H1 (cell line): ENCODE results near the gene RNF125. TPM values are rescaled to one million over a fixed set of nuclear protein-coding genes. Genes with fewer than 3 reads are reported as not detected.
"Not testable (repeated sequence)": the region's sequence is repeated elsewhere in the genome, so short reads cannot be mapped to it uniquely, and the experiment has no call there.

Source experiments
- CTCF ChIA-PET: fragments of 300-600 bp; sonication (Branson Sonifier 250); formaldehyde crosslinking; loops from one replicate; lab custom pipeline; 2021; ENCODE audit not compliant: partially characterized antibody; lab: Charles Lee
- POLR2A ChIA-PET: fragments of 300-600 bp; sonication (Branson Sonifier 250); formaldehyde crosslinking; loops from one replicate; lab custom pipeline; 2021; ENCODE audit warnings: inconsistent platforms; ENCODE audit not compliant: partially characterized antibody; lab: Charles Lee
- DNase-seq, 2 experiments: peaks; one replicate each; pipeline versions ENCODE4 v3.0.0 to v3.0.0-alpha.2; 2010 to 2022; ENCODE audit warnings: low spot score in 2 of 2, low read depth in 1 of 2, mixed read lengths in 1 of 2
- FAIRE-seq: peaks from 2 replicates; lab custom pipeline; 2011; peaks lifted over from hg19 to GRCh38; lab: Jason Lieb, UNC
- H2AFZ ChIP-seq: 2 replicates; pipeline ENCODE4 v1.8.1; 2012; ENCODE audit warnings: low read length, inconsistent platforms
- H2AK5ac ChIP-seq: 2 replicates; pipeline ENCODE4 v1.6.1; 2013; ENCODE audit warnings: low read depth, low read length
- H2BK120ac ChIP-seq: replicated peaks from 2 replicates; pipeline ENCODE3; 2013; ENCODE audit warnings: low read depth, low read length, inconsistent platforms
- H2BK12ac ChIP-seq: 2 replicates; pipeline ENCODE4 v1.6.1; 2013; ENCODE audit warnings: low read depth, low read length
- H2BK15ac ChIP-seq: 2 replicates; pipeline ENCODE4 v1.6.1; 2013; ENCODE audit warnings: low read length
- H2BK20ac ChIP-seq: 2 replicates; pipeline ENCODE4 v1.6.1; 2013; ENCODE audit warnings: low read length
- H2BK5ac ChIP-seq: 2 replicates; pipeline ENCODE4 v1.6.1; 2013; ENCODE audit warnings: low read depth, low read length
- H3K14ac ChIP-seq: 2 replicates; pipeline ENCODE4 v1.6.1; 2013; ENCODE audit warnings: inconsistent platforms; ENCODE audit not compliant: insufficient read length
- H3K18ac ChIP-seq: 2 replicates; pipeline ENCODE4 v1.6.1; 2013; ENCODE audit warnings: low read length; ENCODE audit errors: extremely low read depth
- H3K23ac ChIP-seq: 2 replicates; pipeline ENCODE4 v1.6.1; 2013; ENCODE audit warnings: inconsistent platforms; ENCODE audit not compliant: insufficient read length
- H3K23me2 ChIP-seq: 2 replicates; pipeline ENCODE4 v1.6.1; 2013; ENCODE audit warnings: low read depth, low read length
- H3K27ac ChIP-seq: 2 replicates; pipeline ENCODE4 v1.6.1; 2011; ENCODE audit warnings: low read depth, low read length, inconsistent platforms
- H3K27me3 ChIP-seq, 4 experiments: replicated peaks in 1 of 4; 1 replicate in 1 of 4; 2 replicates in 3 of 4; pipeline versions ENCODE4 v1.6.1 to v1.8.1; 2011 to 2013; ENCODE audit warnings: low read length in 3 of 4, mild to moderate bottlenecking in 3 of 4, inconsistent platforms in 2 of 4, mixed read lengths in 2 of 4, moderate library complexity in 1 of 4; ENCODE audit not compliant: control insufficient read depth in 3 of 4, insufficient read depth in 3 of 4; ENCODE audit errors: extremely low read depth in 1 of 4
- H3K36me3 ChIP-seq, 4 experiments: 2 replicates each; pipeline versions ENCODE4 v1.6.1 to v1.8.1; 2011 to 2013; ENCODE audit warnings: mild to moderate bottlenecking in 4 of 4, low read length in 3 of 4, moderate library complexity in 2 of 4, control low read depth in 1 of 4, inconsistent platforms in 1 of 4; ENCODE audit not compliant: insufficient read depth in 4 of 4, control insufficient read depth in 2 of 4
- H3K4ac ChIP-seq: replicated peaks from 2 replicates; pipeline ENCODE3; 2013; ENCODE audit warnings: low read length, low read depth, mixed read lengths, inconsistent platforms; ENCODE audit not compliant: insufficient read length
- H3K4me1 ChIP-seq, 4 experiments: replicated peaks in 1 of 4; 1 replicate in 1 of 4; 2 replicates in 3 of 4; pipeline versions ENCODE4 v1.6.1 to v1.8.1; 2011 to 2013; ENCODE audit warnings: low read length in 3 of 4, inconsistent platforms in 2 of 4, mixed read lengths in 1 of 4; ENCODE audit not compliant: insufficient read depth in 4 of 4, control insufficient read depth in 3 of 4
- H3K4me2 ChIP-seq, 2 experiments: 2 replicates each; pipeline versions ENCODE4 v1.6.1 to v1.8.1; 2011 to 2013; ENCODE audit warnings: low read depth in 2 of 2, low read length in 2 of 2, control low read depth in 1 of 2, inconsistent platforms in 1 of 2, mild to moderate bottlenecking in 1 of 2; ENCODE audit not compliant: insufficient read depth in 1 of 2
- H3K4me3 ChIP-seq, 4 experiments: fragments of 200-600, 300-600 bp in 1 of 4; sonication (generic), shearing (Covaris generic), sonication (Bioruptor Twin) in 1 of 4; 2 replicates each; pipeline versions ENCODE4 v1.5.1 to v1.8.1; 2011 to 2016; ENCODE audit warnings: low read length in 4 of 4, low read depth in 3 of 4, control low read depth in 2 of 4, inconsistent platforms in 2 of 4, mild to moderate bottlenecking in 2 of 4, mixed read lengths in 1 of 4, moderate library complexity in 1 of 4; ENCODE audit not compliant: insufficient read depth in 2 of 4; ENCODE audit errors: extremely low read depth in 1 of 4
- H3K56ac ChIP-seq: replicated peaks from 2 replicates; pipeline ENCODE3; 2013; ENCODE audit warnings: low read depth, mild to moderate bottlenecking, mixed read lengths, low read length, inconsistent platforms; ENCODE audit not compliant: insufficient read length
- H3K79me1 ChIP-seq: 2 replicates; pipeline ENCODE4 v1.6.1; 2013; ENCODE audit warnings: low read depth, low read length, control low read depth
- H3K79me2 ChIP-seq, 2 experiments: 2 replicates each; pipeline versions ENCODE4 v1.6.1 to v1.8.1; 2012 to 2013; ENCODE audit warnings: low read length in 2 of 2, mild to moderate bottlenecking in 2 of 2, inconsistent platforms in 1 of 2; ENCODE audit not compliant: insufficient read depth in 2 of 2, control insufficient read depth in 1 of 2
- H3K9ac ChIP-seq, 4 experiments: replicated peaks in 1 of 4; 1 replicate in 1 of 4; 2 replicates in 3 of 4; pipeline versions ENCODE4 v1.6.1 to v1.8.1; 2011 to 2013; ENCODE audit warnings: low read depth in 3 of 4, low read length in 3 of 4, control low read depth in 2 of 4, mild to moderate bottlenecking in 2 of 4, moderate library complexity in 2 of 4, inconsistent platforms in 1 of 4; ENCODE audit errors: extremely low read depth in 1 of 4
- H3K9me3 ChIP-seq, 2 experiments: 2 replicates each; pipeline versions ENCODE4 v1.6.1 to v1.8.1; 2012 to 2013; ENCODE audit warnings: mild to moderate bottlenecking in 2 of 2, moderate library complexity in 2 of 2, control low read depth in 1 of 2, inconsistent platforms in 1 of 2, low read depth in 1 of 2, low read length in 1 of 2, mixed read lengths in 1 of 2; ENCODE audit not compliant: insufficient read depth in 2 of 2
- H4K20me1 ChIP-seq, 2 experiments: replicated peaks in 1 of 2; 2 replicates each; pipeline versions ENCODE3 to v1.8.1; 2011 to 2013; ENCODE audit warnings: inconsistent platforms in 2 of 2, low read length in 2 of 2, mild to moderate bottlenecking in 1 of 2; ENCODE audit not compliant: insufficient read depth in 2 of 2, control insufficient read depth in 1 of 2
- H4K5ac ChIP-seq: 2 replicates; pipeline ENCODE4 v1.6.1; 2013; ENCODE audit warnings: low read length, low read depth, mixed read lengths, inconsistent platforms; ENCODE audit not compliant: insufficient read length
- H4K8ac ChIP-seq: 2 replicates; pipeline ENCODE4 v1.8.0; 2013; ENCODE audit warnings: mild to moderate bottlenecking, moderate library complexity, low read length, inconsistent platforms; ENCODE audit not compliant: insufficient read depth; ENCODE audit errors: extremely low read depth
- H4K91ac ChIP-seq: replicated peaks from 2 replicates; pipeline ENCODE3; 2013; ENCODE audit warnings: low read length, mixed read lengths, inconsistent platforms; ENCODE audit not compliant: insufficient read length
- WGBS, 2 experiments: shearing (Covaris generic) in 1 of 2; methylation state at CpG; one replicate each; pipeline versions ENCODE4 v1.1.6 to v1.1.7; 2013 to 2015; ENCODE audit warnings: low lambda C conversion rate in 2 of 2, mixed read lengths in 2 of 2, inconsistent platforms in 1 of 2, low coverage in 1 of 2, missing lambda C conversion rate in 1 of 2; ENCODE audit not compliant: insufficient replicate concordance in 2 of 2, insufficient coverage in 1 of 2, insufficient read length in 1 of 2; ENCODE audit errors: extremely low coverage in 1 of 2, missing lambda C conversion rate in 1 of 2; 5-methylcytosine and 5-hydroxymethylcytosine counted together
- polyA plus RNA-seq, 7 experiments: library from polyadenylated mRNA; depleted of rRNA in 3 of 7; stranded (reverse) in 5 of 7; unstranded in 2 of 7; fragments of >200 nt in 5 of 7; fragments of 200-250 nt in 2 of 7; gene quantifications; 1 replicate in 5 of 7; 2 replicates in 1 of 7; 4 replicates in 1 of 7; pipeline versions ENCODE4 v1.2.1 to v1.2.3, GENCODE V29; 2011 to 2013; ENCODE audit warnings: missing spikeins in 2 of 7, mixed read lengths in 2 of 7
- total RNA-seq: library from RNA; stranded (reverse); fragmentation: NEBNext Ultra II Directional; extraction: Animal tissue kit (Norgen Biotek cat#: 25700); gene quantifications from 2 replicates; pipeline ENCODE4 v1.2.1, GENCODE V29; 2021

The RNF125 gene
- total and polyA plus RNA-seq, 2 of the 8 experiments (the other 6 are each of a cell fraction or from before 2014, with no cell fraction given) = 14.3 to 15.2 TPM

- CTCF ChIA-PET = not testable (repeated sequence)
These were observed 17.5 kb upstream of the RNF125 start for GRCh38 chr18:32001141-32001540.

GRCh38 chr18:32003822-32004221, 14.8 kb upstream of the RNF125 start:
- H3K18ac ChIP-seq, H2AFZ ChIP-seq, H2BK120ac ChIP-seq, H2AK5ac ChIP-seq, H3K79me2 ChIP-seq, H4K5ac ChIP-seq, H3K4me1 ChIP-seq, H3K4ac ChIP-seq, H3K23me2 ChIP-seq, H4K91ac ChIP-seq, H3K4me3 ChIP-seq, H3K36me3 ChIP-seq, H2BK15ac ChIP-seq, H3K79me1 ChIP-seq, DNase-seq, H2BK20ac ChIP-seq, H3K56ac ChIP-seq, H2BK5ac ChIP-seq, H4K8ac ChIP-seq, H3K4me2 ChIP-seq, H4K20me1 ChIP-seq, FAIRE-seq, H2BK12ac ChIP-seq, H3K9ac ChIP-seq, H3K23ac ChIP-seq, H3K27ac ChIP-seq, H3K27me3 ChIP-seq, CTCF ChIA-PET, H3K14ac ChIP-seq, H3K9me3 ChIP-seq: not testable (repeated sequence)
- 94% methylated on average over 2 of the region's 2 CpGs; no CpG with 5 or more reads in 1 of the 2 experiments for WGBS, 2 experiments
- POLR2A ChIA-PET = interaction anchor here (0.6 kb wide), 1 partner anchor 119 kb away, joined by 3 read pairs; no protein-coding TSS in a partner anchor

More at GRCh38 chr18:32001141-32001540, 17.5 kb upstream of the RNF125 start:
- H2BK120ac ChIP-seq, H4K20me1 ChIP-seq, H3K79me2 ChIP-seq, H2BK20ac ChIP-seq, H4K8ac ChIP-seq, H2AK5ac ChIP-seq, H3K36me3 ChIP-seq, H3K56ac ChIP-seq, H3K9me3 ChIP-seq, H3K4me2 ChIP-seq, H3K18ac ChIP-seq, H3K14ac ChIP-seq, POLR2A ChIA-PET, H3K9ac ChIP-seq, H3K4ac ChIP-seq, H2BK15ac ChIP-seq, H4K5ac ChIP-seq, H2BK12ac ChIP-seq, H3K23ac ChIP-seq, H3K27ac ChIP-seq, H4K91ac ChIP-seq, H2BK5ac ChIP-seq, H2AFZ ChIP-seq, H3K23me2 ChIP-seq, H3K27me3 ChIP-seq, H3K4me3 ChIP-seq, FAIRE-seq, H3K4me1 ChIP-seq, DNase-seq, H3K79me1 ChIP-seq: not testable (repeated sequence)
- WGBS, 2 experiments = 95% methylated on average over 7 of the region's 7 CpGs; no CpG with 5 or more reads in 1 of the 2 experiments
